C4-2B (cell line): ENCODE measurements around the gene SLC4A1AP.

ENCODE experiments used
- ZFX ChIP-seq: fragments of 450-650 bp; IDR thresholded peaks from 2 replicates; pipeline ENCODE4 v1.6.1; 2017
- TF ChIP-seq, protein P1 (sequence below): fragments of 450-650 bp; conservative IDR thresholded peaks from 2 replicates; pipeline ENCODE4 v1.5.1; 2017; ENCODE audit warnings: mild to moderate bottlenecking

DNA sequence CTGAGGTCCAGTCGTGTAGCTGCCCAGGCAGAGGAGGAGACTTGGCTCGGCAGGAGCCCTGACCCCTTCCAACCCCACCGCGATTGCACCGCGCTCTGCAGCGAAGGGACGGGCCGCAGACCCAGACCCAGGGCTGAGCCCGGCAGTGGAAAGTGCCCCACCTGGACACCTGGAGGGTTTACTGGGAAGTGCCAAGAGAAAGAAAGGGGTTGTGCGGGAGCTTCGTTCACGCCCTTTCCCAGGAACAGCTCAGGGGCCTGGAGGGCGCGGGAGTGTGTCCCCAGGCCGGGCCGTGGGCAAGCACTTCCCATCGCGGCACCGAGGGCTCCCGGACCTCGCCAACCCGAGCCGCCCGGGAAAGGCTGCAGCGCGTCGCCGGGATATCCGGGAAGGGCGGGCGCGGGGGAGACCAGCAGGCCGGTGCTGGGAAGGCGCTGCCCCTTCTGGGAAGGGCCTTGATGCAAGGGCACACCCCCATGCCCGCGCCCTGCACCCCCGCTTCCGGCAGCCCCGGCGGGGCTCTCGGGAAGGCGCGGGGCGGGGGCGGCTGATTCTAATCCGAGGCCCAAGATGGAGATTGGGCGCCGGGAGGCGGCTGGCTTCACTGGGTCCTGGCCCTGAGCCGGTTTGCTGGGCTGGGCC is 71.7 kb downstream of the SLC4A1AP start:
- TF ChIP-seq, protein P1, sequence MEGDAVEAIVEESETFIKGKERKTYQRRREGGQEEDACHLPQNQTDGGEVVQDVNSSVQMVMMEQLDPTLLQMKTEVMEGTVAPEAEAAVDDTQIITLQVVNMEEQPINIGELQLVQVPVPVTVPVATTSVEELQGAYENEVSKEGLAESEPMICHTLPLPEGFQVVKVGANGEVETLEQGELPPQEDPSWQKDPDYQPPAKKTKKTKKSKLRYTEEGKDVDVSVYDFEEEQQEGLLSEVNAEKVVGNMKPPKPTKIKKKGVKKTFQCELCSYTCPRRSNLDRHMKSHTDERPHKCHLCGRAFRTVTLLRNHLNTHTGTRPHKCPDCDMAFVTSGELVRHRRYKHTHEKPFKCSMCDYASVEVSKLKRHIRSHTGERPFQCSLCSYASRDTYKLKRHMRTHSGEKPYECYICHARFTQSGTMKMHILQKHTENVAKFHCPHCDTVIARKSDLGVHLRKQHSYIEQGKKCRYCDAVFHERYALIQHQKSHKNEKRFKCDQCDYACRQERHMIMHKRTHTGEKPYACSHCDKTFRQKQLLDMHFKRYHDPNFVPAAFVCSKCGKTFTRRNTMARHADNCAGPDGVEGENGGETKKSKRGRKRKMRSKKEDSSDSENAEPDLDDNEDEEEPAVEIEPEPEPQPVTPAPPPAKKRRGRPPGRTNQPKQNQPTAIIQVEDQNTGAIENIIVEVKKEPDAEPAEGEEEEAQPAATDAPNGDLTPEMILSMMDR: no peak
- no peak for TF ChIP-seq ZFX
